GM19240 (cell line): ENCODE data around the gene PSMB9.

Experiments
- DNase-seq: peaks from one replicate; pipeline ENCODE4 v3.0.0; 2011; ENCODE audit warnings: low spot score; ENCODE audit not compliant: insufficient read length

PSMB9 gene

GRCh38 chr6:32839356-32839755, 14.6 kb upstream of the PSMB9 start:
- no peak for DNase-seq

- no peak for DNase-seq
Measured at GRCh38 chr6:32840604-32841246, 13.3 kb upstream of the PSMB9 start.

- no peak for DNase-seq
Measured at GRCh38 chr6:32842021-32842650, 11.9 kb upstream of the PSMB9 start.

GRCh38 chr6:32842690-32843089, 11.3 kb upstream of the PSMB9 start:
- DNase-seq = no peak

GRCh38 chr6:32843331-32843978, 10.5 kb upstream of the PSMB9 start:
- DNase-seq = no peak

GRCh38 chr6:32843979-32844838, 9.8 kb upstream of the PSMB9 start, which contains the start of gene PSMB8:
PSMB8 (minus strand) TSS chr6:32844047; CDS start chr6:32843996, 51 bp downstream.
- DNase-seq = peak; percentile 63

- no peak for DNase-seq
Measured at GRCh38 chr6:32844839-32845383, 9.1 kb upstream of the PSMB9 start.

- DNase-seq = no peak
Measured at GRCh38 chr6:32845384-32845884, 8.6 kb upstream of the PSMB9 start.

GRCh38 chr6:32847004-32847403, 7.0 kb upstream of the PSMB9 start:
- DNase-seq = no peak

GRCh38 chr6:32847795-32848194, 6.2 kb upstream of the PSMB9 start:
- DNase-seq = no peak

- no peak for DNase-seq
Measured at GRCh38 chr6:32849126-32849525, 4.9 kb upstream of the PSMB9 start.

- no peak for DNase-seq
Measured at GRCh38 chr6:32851025-32851424, 3.0 kb upstream of the PSMB9 start.

GRCh38 chr6:32852018-32852843, 1.8 kb upstream of the PSMB9 start:
- DNase-seq = no peak

- no peak for DNase-seq
Measured at GRCh38 chr6:32852844-32853540, 1.0 kb upstream of the PSMB9 start.

GRCh38 chr6:32854376-32855178, 585 bp downstream of the PSMB9 start:
- no peak for DNase-seq

- no peak for DNase-seq
Measured at GRCh38 chr6:32855467-32856174, 1.6 kb downstream of the PSMB9 start.

GRCh38 chr6:32857156-32857891, 3.3 kb downstream of the PSMB9 start:
- no peak for DNase-seq

GRCh38 chr6:32858194-32858593, 4.2 kb downstream of the PSMB9 start:
- DNase-seq = no peak
